ENCODE results near the gene SMIM44.
"Not testable (repeated sequence)": the region's sequence is repeated elsewhere in the genome, so short reads cannot be mapped to it uniquely, and the experiment has no call there.

Gene SMIM44

DNA sequence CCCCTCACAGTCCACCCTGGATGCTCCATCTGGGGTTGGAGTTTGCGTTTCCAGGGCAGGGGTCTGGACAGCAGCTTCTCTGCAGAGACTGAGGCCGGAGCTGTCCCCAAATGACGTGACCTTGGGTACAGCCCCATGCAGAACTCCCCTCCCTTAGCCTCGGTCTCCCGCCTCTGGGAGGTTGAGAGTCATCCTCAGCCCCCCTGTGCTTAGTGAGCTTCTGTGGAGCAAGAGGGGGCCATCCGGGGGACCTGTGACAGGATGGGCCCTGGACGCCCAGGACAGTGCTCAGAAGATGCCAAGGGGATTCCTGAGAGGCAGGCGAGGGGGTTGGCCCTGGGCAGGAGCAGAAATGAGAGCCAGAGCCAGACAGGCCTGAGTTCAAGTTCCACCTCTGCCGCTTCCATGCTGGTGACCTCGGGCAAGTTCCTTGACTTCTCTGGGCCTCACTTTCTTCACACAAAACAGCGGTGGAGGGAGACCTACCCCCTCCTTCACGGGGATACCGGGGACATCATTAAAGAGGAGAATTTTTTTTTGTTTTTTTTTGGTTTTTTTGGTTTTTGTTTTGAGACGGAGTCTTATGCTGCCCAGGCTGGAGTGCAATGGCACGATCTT is 23.2 kb downstream of the SMIM44 start:
- in situ Hi-C loops (cut with MboI; ENCODE audit: low sequenced_read_pairs) = no loop called here

GRCh38 chr19:3459089-3459881 is 24.0 kb downstream of the SMIM44 start:
- in situ Hi-C loops (cut with MboI; ENCODE audit: low sequenced_read_pairs) = no loop called here

DNA sequence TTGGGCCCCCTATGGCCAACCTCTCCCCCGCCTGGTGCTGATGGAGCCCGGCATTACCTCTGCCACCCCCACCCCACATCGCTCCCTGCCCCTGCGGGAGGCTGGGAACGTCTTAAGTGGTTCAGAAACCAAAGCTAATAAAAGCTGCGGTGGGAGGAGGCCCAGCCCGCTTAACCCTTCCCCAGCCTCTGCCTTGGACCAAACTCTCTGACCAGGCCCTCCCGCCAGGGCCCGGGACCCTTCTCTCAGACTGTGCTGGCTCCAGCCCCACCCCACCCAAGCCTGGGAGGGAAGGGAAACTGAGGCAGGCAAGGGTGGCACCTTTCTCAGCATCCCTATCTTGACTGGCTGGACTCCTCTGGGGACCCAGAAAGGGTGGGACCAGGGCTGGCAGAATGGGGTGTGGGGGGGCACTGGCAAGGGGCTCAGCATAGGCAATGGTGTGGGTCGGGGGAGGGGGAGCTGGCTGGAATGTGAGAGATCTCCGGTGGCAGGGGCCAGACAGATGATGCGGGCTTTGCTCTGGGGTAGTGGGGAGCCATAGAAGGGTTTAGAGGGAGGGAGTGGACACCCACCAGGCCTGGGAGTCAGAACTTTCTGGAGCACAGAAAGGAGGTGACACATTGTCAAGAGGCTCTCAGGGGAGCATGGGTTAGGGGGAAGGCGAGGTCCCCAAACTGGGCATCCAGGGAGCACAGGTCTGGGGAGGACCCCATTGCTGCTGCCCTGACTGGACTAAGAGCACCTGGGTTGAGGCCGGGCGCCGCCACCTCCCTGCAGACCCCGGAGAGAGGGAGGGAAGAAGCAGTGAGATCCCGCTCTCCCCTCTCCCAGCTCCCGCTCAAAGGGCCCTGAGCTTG is 24.8 kb downstream of the SMIM44 start:
- in situ Hi-C loops (cut with MboI; ENCODE audit: low sequenced_read_pairs) = no loop called here

- in situ Hi-C loops (cut with MboI; ENCODE audit: low sequenced_read_pairs) = no loop called here
Observed at GRCh38 chr19:3457528-3458228, 25.6 kb downstream of the SMIM44 start.

DNA sequence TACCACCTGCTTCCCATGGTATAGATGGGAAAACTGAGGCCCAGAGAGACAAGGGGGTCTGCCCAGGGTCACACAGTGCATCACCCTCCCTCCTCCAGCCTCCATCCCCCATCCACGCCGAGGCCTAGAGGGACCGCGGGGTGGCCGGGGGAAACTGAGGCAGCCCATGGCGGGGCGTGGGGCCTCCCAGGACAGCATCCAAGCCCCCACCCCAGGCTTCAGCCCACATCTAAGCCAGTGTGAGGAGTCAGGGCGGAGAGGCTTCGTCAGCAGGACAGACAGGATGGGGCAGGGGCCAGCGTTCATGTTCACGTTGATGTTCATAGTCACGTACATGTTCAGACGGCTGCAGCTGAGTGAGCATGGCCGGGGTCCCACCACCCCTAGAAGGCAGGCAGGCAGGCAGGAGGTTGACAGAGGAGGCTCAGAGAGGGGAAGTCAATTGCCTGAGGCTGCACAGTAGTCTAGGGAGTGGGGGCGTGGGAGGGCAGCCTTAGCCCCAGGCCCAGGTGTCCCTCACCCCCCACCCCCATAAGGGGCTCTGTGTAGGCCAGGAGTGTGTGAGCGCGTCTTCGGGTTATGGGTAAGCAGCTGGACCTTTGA is 26.2 kb downstream of the SMIM44 start:
- in situ Hi-C loops (cut with MboI; ENCODE audit: low sequenced_read_pairs) = no loop called here

- in situ Hi-C loops (cut with MboI; ENCODE audit: low sequenced_read_pairs) = no loop called here
Observed at GRCh38 chr19:3455960-3456601, 27.2 kb downstream of the SMIM44 start.

DNA sequence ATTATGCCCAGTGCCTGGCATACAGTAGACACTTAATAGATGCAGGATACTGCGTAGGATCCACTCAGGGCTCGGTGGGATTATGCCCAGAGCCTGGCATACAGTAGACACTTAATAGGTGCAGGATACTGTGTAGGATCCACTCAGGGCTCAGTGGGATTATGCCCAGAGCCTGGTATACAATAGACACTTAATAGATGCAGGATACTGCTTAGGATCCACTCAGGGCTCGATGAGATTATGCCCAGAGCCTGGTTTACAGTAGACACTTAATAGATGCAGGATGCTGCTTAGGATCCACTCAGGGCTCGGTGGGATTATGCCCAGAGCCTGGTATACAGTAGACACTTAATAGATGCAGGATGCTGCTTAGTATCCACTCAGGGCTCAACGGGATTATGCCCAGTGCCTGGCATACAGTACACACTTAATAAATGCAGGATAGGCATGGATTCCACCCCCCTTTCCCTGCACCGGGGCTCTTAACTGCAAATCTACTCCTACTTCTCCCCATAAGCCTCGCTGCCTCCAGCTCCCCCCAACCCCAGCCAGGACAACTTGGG is 27.8 kb downstream of the SMIM44 start:
- in situ Hi-C loops (cut with MboI; ENCODE audit: low sequenced_read_pairs) = no loop called here

DNA sequence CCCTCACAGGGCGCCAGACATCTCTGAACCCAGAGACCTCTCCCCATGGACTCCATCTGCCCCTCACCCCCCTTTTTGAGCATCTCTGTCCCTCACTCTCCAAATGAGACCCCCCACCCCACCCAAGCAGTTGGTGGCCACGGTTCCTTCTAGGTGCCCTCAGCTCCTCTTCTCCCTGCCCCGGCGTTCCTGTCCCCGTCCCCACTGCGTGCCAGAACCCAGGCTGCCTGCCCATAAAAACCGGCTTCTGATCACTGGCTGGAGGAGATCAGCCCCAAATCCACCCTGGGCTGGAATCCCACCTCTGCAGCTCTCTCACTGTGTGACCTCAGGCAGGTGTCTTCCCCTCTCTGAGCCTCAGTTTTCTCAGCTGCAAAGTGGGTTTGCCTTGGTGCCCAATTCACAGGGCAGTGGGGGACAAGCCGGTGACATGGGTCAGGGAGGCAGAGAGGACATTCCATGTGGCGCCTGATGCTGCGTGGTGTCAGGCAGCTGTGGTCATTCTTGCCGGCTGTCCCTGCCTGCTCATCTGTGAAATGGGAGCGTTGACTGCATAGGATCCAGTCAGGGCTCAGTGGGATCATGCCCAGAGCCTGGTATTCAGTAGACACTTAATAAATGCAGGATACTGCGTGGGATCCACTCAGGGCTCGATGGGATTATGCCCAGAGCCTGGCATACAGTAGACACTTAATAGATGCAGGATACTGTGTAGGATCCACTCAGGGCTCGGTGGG is 28.4 kb downstream of the SMIM44 start:
- in situ Hi-C loops (cut with MboI; ENCODE audit: low sequenced_read_pairs) = no loop called here

- in situ Hi-C loops (cut with MboI; ENCODE audit: low sequenced_read_pairs) = no loop called here
Observed at GRCh38 chr19:3453840-3454239, 29.4 kb downstream of the SMIM44 start.

DNA sequence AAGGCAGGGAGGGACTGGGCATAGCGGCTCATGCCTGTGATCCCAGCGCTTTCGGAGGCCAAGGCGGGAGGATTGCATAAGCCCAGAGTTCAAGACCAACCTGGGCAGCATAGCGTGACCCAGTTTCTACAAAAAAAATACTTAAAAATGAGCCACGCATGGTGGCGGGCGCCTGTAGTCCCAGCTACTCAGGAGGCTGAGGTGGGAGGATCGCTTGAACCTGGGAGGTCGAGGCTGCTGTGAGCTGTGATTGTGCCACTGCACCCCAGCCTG is 30.4 kb downstream of the SMIM44 start:
- in situ Hi-C loops (cut with MboI; ENCODE audit: low sequenced_read_pairs) = not testable (repeated sequence)

GRCh38 chr19:3452171-3452941 is 30.9 kb downstream of the SMIM44 start:
- in situ Hi-C loops (cut with MboI; ENCODE audit: low sequenced_read_pairs) = no loop called here

- in situ Hi-C loops (cut with MboI; ENCODE audit: low sequenced_read_pairs) = no loop called here
Observed at GRCh38 chr19:3451451-3451866, 31.8 kb downstream of the SMIM44 start.

- in situ Hi-C loops (cut with MboI; ENCODE audit: low sequenced_read_pairs) = no loop called here
Observed at GRCh38 chr19:3450796-3451411, 32.3 kb downstream of the SMIM44 start.

GRCh38 chr19:3448616-3449334 is 34.5 kb downstream of the SMIM44 start:
- in situ Hi-C loops (cut with MboI; ENCODE audit: low sequenced_read_pairs) = no loop called here

- in situ Hi-C loops (cut with MboI; ENCODE audit: low sequenced_read_pairs) = not testable (repeated sequence)
Observed at GRCh38 chr19:3446657-3447056, 36.6 kb downstream of the SMIM44 start.

GRCh38 chr19:3444695-3445234 is 38.5 kb downstream of the SMIM44 start:
- in situ Hi-C loops (cut with MboI; ENCODE audit: low sequenced_read_pairs) = no loop called here
